Transverse colon (tissue), 4 donors: ENCODE measurements around the gene SEC23B. TPM values are rescaled to one million over a fixed set of nuclear protein-coding genes. Genes with fewer than 3 reads are reported as not detected.
"Not testable (repeated sequence)": the region's sequence is repeated elsewhere in the genome, so short reads cannot be mapped to it uniquely, and the experiment has no call there.

Experiments
- DNase-seq: peaks from one replicate; pipeline ENCODE4 v3.0.0-alpha.2; 2019
- H3K27ac ChIP-seq, 4 donors: fragments of 200-600 bp; sonication (generic); 2 replicates each; pipeline ENCODE4 v1.5.1; 2016 to 2018; ENCODE audit warnings: inconsistent platforms in 4 of 4
- H3K27me3 ChIP-seq: fragments of 200-600 bp; sonication (generic); 2 replicates; pipeline ENCODE4 v1.5.1; 2017; ENCODE audit warnings: inconsistent platforms
- H3K36me3 ChIP-seq, 4 donors: fragments of 200-600 bp; sonication (generic); 2 replicates each; pipeline ENCODE4 v1.5.1; 2017 to 2019; ENCODE audit warnings: inconsistent platforms in 4 of 4
- H3K4me1 ChIP-seq, 4 donors: fragments of 200-600 bp; sonication (generic); 2 replicates each; pipeline ENCODE4 v1.5.1; 2017 to 2020; ENCODE audit warnings: inconsistent platforms in 4 of 4
- H3K4me3 ChIP-seq, 4 donors: fragments of 200-600 bp; sonication (generic); 1 replicate in 1 of 4; 2 replicates in 3 of 4; pipeline versions ENCODE4 v1.5.1 to v1.6.1; 2017 to 2019; ENCODE audit warnings: inconsistent platforms in 4 of 4
- H3K9me3 ChIP-seq, 2 donors: fragments of 200-600 bp; sonication (generic); 2 replicates each; pipeline ENCODE4 v1.5.1; 2017 to 2019; ENCODE audit warnings: inconsistent platforms in 2 of 2
- EP300 ChIP-seq: sonication (generic); formaldehyde crosslinking; IDR thresholded peaks from one replicate; pipeline ENCODE4 v1.6.1; 2017; ENCODE audit warnings: antibody characterized with exemption, low read depth
- POLR2A ChIP-seq: fragments of 450-650 bp; IDR thresholded peaks from one replicate; pipeline ENCODE4 v1.6.1; 2016; ENCODE audit warnings: antibody characterized with exemption, mild to moderate bottlenecking, moderate library complexity
- POLR2AphosphoS5 ChIP-seq, 3 donors: sonication (generic); formaldehyde crosslinking; IDR thresholded peaks; one replicate each; pipeline ENCODE4 v1.6.1; 2016; ENCODE audit warnings: antibody characterized with exemption in 3 of 3
- WGBS, 2 donors: methylation state at CpG; one replicate each; pipeline ENCODE4 v1.1.5; 2018; ENCODE audit warnings: low coverage in 1 of 2; 5-methylcytosine and 5-hydroxymethylcytosine counted together
- in situ Hi-C, 4 donors: fragments of 200-750 bp; cut with MboI; loops; one replicate each; pipeline versions ENCODE4 v1.15.0 to v1.15.1; 2017; ENCODE audit warnings: low sequenced_read_pairs in 3 of 4, low pct_ligation_motif_present in 1 of 4, low pct_unique_long_range_greater_than_20kb in 1 of 4
- intact Hi-C: fragments of 100-400 bp; cut with DNase I; formaldehyde crosslinking; loops from one replicate; pipeline ENCODE4 v1.15.1; 2023; ENCODE audit warnings: low total_unique reads
- total RNA-seq, 4 donors: library from RNA; depleted of rRNA; stranded (reverse); fragments of >200 nt; gene quantifications; one replicate each; pipeline ENCODE4 v1.1.0, GENCODE V29; 2016
- TF ChIP-seq, protein P1 (sequence below), 5 experiments: fragments of 200-600 bp in 3 of 5; fragments of 450-650 bp in 2 of 5; sonication (generic) in 3 of 5; IDR thresholded peaks; 1 replicate in 2 of 5; 2 replicates in 3 of 5; pipeline ENCODE4 v1.5.1; 2016 to 2017; ENCODE audit warnings: antibody characterized with exemption in 5 of 5, inconsistent platforms in 3 of 5, mild to moderate bottlenecking in 2 of 5, moderate library complexity in 1 of 5

SEC23B gene
- total RNA-seq, 4 donors from 2014 or later, result 16.8 to 38.0 (median 30.9) TPM

DNA sequence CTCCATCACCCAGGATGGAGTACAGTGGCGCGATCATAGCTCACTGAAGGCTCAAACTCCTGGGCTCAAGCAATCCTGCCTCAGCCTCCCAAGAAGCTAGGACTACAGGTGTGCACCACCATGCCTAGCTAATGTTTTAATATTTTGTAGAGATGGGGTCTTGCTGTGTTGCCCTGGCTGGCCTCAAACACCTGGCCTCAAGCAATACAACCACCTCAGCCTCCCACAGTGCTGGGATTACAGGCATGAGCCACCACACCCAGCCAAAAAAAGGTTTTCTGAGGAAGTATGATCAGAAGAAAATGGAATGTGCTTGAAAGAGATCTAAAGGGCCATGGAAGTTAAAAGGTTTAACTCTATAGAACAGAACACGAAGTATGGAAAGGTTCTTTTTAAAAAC, 19.4 kb upstream of the SEC23B start:
- no peaks in the 10 kb centered on the region for H3K4me1 ChIP-seq
- no peak overlapping the region for H3K4me3 ChIP-seq
- no peaks in the 10 kb centered on the region for H3K27me3 ChIP-seq
- WGBS, 2 donors, result 97 to 100% methylated on average over 1 to 3 of the region's 3 CpGs
- intact Hi-C loops (loop anchor here (10.0 kb wide), 1 partner anchor 1036 kb away; no protein-coding TSS in a partner anchor), in situ Hi-C loops (no loop called here)
- H3K36me3 ChIP-seq, result peaks cover 0 to 42% (median 9%) of the 10 kb centered on the region in 4 donors
- H3K9me3 ChIP-seq, result no peaks in the 10 kb centered on the region
- H3K27ac ChIP-seq, result no peak overlapping the region
- DNase-seq, result no peak
- TF ChIP-seq EP300 (no peak), POLR2AphosphoS5 (IDR thresholded peaks at IDR 0.05) (no peak), POLR2A (no peak)
- TF ChIP-seq, protein P1, sequence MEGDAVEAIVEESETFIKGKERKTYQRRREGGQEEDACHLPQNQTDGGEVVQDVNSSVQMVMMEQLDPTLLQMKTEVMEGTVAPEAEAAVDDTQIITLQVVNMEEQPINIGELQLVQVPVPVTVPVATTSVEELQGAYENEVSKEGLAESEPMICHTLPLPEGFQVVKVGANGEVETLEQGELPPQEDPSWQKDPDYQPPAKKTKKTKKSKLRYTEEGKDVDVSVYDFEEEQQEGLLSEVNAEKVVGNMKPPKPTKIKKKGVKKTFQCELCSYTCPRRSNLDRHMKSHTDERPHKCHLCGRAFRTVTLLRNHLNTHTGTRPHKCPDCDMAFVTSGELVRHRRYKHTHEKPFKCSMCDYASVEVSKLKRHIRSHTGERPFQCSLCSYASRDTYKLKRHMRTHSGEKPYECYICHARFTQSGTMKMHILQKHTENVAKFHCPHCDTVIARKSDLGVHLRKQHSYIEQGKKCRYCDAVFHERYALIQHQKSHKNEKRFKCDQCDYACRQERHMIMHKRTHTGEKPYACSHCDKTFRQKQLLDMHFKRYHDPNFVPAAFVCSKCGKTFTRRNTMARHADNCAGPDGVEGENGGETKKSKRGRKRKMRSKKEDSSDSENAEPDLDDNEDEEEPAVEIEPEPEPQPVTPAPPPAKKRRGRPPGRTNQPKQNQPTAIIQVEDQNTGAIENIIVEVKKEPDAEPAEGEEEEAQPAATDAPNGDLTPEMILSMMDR (IDR thresholded peaks at IDR 0.05), result no peak

DNA sequence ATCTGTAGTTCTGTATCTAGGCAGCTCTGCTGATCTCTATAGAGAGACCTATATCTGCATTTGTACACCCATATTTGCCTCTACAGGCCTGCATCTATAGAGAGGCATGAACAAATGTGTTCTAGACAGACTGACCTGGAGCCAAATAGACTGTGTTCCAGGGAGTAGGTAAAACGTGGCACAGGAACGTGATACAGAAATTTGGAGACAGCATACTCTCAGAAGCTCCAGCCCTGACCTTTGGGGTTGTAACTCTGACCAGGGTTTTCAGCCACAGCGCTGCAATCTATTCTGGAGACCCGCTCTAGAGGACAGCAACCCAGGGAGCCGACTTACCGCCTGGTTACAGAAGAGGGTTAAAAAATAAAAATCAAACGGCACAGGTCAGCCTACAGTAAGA, 11.7 kb upstream of the SEC23B start:
- H3K27ac ChIP-seq, result no peak overlapping the region
- 0 to 13% methylated on average over 1 to 7 of the region's 7 CpGs for WGBS, 2 donors
- no peaks in the 10 kb centered on the region for H3K27me3 ChIP-seq
- H3K36me3 ChIP-seq, result no peaks in the 10 kb centered on the region
- peaks cover 8 to 16% (median 8%) of the 10 kb centered on the region in 4 donors for H3K4me1 ChIP-seq
- TF ChIP-seq POLR2AphosphoS5 (IDR thresholded peaks at IDR 0.05), result no peak
- no peak for TF ChIP-seq POLR2A
- TF ChIP-seq, protein P1 (IDR thresholded peaks at IDR 0.05), result no peak
- TF ChIP-seq EP300, result no peak
- H3K9me3 ChIP-seq, result no peaks in the 10 kb centered on the region
- in situ Hi-C loops, result no loop called here
- no peak for DNase-seq
- H3K4me3 ChIP-seq, result peak overlapping the region in 1 of 4 donors; percentile 91
- intact Hi-C loops, result no loop called here

DNA sequence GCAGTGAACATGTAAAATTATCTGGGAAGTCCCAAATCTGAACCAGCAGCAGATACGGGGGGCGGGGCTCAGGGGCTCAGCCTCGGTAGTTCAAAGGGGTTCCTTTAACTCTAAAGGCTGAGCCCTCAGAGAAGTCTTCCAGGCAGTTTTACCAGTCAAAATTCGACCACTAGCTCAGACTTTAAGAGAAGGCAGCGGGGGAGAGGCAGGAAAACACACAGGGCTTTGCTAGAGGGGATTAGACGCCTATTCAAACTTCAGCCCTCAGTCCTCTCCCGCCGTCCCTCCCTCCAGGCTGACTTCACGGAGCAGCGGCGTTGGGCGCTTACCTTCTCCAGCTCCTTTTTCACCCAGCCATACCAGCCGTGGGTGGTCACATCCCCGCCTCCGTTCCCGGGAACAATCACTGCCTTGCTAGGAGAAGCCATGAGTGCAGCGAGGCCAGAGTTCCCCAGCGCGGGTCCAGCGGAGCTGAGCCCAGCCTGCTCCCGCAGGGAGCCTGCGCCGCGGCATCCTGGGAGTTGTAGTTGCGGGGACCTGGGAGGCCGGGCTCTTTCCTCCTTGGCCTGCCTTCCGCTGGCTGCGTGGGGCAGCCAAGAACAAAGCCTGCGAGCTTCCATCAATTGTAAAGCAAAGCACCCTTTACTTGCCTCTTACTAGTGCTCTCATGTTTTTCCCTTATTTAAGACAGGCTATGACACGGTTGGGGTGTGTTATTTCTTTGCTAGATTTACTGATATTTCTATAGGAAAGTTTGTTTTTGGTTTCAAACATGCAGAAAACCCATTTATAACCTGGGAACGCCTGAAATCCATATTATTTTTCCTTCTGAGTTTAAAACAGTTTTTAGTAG, 10.8 kb upstream of the SEC23B start, which contains the start of gene RBBP9:
Gene RBBP9 (minus strand): TSS at position 486 of the 853 bp plus-strand sequence. CDS start 58 bp downstream, at position 428.
- H3K36me3 ChIP-seq, result no peaks in the 10 kb centered on the region
- peak within 1 kb of the TSS; percentile 64 to 78 (median 76) for H3K27ac ChIP-seq
- TF ChIP-seq, protein P1 (IDR thresholded peaks at IDR 0.05), result no peak
- TF ChIP-seq POLR2AphosphoS5 (IDR thresholded peaks at IDR 0.05), result peak; percentile 30 to 64 (median 36)
- H3K9me3 ChIP-seq, result no peaks in the 10 kb centered on the region
- H3K4me3 ChIP-seq, result peak within 1 kb of the TSS; percentile 50 to 91 (median 63)
- intact Hi-C loops (no loop called here), in situ Hi-C loops (no loop called here)
- WGBS, 2 donors, result 4 to 23% methylated on average over 4 to 21 of the region's 31 CpGs
- peak; percentile 89 for DNase-seq
- peaks cover 8 to 16% (median 8%) of the 10 kb centered on the region in 4 donors for H3K4me1 ChIP-seq
- no peaks in the 10 kb centered on the region for H3K27me3 ChIP-seq

DNA sequence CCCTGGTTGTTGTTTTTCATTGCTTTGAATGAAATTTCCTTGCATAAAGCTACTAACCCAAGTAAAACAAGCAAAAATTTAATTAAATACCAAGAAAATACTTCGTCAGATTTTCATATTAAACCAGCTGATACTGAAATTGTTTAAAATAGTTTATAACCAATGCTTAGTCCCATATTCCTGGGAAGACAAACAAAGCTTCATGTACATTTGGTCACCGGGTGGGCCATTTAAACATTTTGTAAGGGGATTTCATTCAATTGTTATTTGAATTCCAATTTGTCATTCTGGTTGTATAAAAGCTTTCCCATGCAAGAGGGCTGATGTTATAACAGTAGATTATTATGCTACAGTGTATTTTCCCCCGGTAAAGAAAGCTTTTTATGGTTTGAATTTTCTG, 10.1 kb upstream of the SEC23B start:
- 96% methylated on average over 3 of the region's 3 CpGs for WGBS, 2 donors

DNA sequence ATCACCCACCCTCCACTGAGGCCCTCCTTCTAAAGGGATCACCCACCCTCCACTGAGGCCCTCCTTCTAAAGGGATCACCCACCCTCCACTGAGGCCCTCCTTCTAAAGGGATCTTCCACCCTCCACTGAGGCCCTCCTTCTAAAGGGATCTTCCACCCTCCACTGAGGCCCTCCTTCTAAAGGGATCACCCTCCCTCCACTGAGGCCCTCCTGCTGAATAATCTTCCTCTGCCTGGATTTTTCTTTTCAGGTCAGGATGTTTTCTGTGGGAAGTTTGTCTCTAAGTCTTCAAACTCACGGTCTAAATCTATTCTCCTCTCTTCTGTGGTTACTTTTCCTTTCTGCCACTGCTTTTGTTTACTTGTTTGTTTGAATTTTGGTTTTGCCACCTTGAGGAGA, 6.1 kb upstream of the SEC23B start:
- 63 to 72% methylated on average over 1 of the region's 1 CpG for WGBS, 2 donors
- H3K27me3 ChIP-seq, result not testable (repeated sequence)

More for the DNA sequence above, 10.1 kb upstream of the SEC23B start:
- Histone ChIP-seq H3K4me3 (no peak overlapping the region), H3K27me3 (no peaks in the 10 kb centered on the region), H3K27ac (peak overlapping the region; percentile 64 to 78 (median 76)), H3K36me3 (no peaks in the 10 kb centered on the region), H3K4me1 (peaks cover 8 to 16% (median 8%) of the 10 kb centered on the region in 4 donors), H3K9me3 (no peaks in the 10 kb centered on the region)
- intact Hi-C loops, result no loop called here
- TF ChIP-seq POLR2AphosphoS5 (IDR thresholded peaks at IDR 0.05) (no peak), POLR2A (no peak), EP300 (no peak)
- TF ChIP-seq, protein P1 (IDR thresholded peaks at IDR 0.05), result no peak
- DNase-seq, result no peak
- in situ Hi-C loops, result no loop called here

More for the DNA sequence above, 6.1 kb upstream of the SEC23B start:
- intact Hi-C loops, H3K27ac ChIP-seq, H3K9me3 ChIP-seq, H3K4me1 ChIP-seq, in situ Hi-C loops, H3K4me3 ChIP-seq, H3K36me3 ChIP-seq, DNase-seq: not testable (repeated sequence)
